NCI-H2029 treated with DMSO at 0.1 percent for 48 hours (cell line): ENCODE data around the gene SIN3B.

ENCODE experiments used
- DNase-seq: peaks from one replicate; lab custom pipeline; 2025; lab: John Stamatoyannopoulos, UW

The SIN3B gene

DNA sequence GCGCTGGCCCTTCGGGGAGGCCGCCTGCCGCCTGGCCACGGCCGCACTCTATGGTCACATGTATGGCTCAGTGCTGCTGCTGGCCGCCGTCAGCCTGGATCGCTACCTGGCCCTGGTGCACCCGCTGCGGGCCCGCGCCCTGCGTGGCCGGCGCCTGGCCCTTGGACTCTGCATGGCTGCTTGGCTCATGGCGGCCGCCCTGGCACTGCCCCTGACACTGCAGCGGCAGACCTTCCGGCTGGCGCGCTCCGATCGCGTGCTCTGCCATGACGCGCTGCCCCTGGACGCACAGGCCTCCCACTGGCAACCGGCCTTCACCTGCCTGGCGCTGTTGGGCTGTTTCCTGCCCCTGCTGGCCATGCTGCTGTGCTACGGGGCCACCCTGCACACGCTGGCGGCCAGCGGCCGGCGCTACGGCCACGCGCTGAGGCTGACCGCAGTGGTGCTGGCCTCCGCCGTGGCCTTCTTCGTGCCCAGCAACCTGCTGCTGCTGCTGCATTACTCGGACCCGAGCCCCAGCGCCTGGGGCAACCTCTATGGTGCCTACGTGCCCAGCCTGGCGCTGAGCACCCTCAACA, 60.8 kb downstream of the SIN3B start:
- DNase-seq = no peak

DNA sequence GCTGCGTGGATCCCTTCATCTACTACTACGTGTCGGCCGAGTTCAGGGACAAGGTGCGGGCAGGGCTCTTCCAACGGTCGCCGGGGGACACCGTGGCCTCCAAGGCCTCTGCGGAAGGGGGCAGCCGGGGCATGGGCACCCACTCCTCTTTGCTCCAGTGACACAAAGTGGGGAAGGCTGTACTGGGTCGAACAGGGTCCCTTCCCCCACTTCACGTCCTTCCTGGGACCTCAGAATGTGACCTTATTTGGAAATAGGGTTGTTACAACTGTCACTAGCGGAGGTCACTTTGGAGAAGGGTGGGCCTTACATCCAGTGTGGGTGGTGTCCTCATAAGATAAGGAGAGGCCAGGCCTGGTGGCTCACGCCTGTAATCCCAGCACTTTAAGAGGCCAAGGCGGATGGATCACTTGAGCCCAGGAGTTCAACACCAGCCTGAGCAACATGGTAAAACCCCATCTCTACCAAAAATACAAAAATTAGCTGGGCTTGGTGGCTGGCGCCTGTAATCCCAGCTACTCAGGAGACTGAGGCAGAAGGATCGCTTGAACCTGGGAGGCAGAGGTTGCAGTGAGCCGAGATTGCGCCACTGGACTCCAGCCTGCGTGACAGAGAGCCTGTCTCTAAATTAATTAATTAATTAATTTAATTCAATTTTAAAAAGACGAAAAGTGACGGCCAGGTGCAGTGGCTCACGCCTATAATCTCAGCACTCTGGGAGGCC, 61.4 kb downstream of the SIN3B start:
- DNase-seq = no peak

DNA sequence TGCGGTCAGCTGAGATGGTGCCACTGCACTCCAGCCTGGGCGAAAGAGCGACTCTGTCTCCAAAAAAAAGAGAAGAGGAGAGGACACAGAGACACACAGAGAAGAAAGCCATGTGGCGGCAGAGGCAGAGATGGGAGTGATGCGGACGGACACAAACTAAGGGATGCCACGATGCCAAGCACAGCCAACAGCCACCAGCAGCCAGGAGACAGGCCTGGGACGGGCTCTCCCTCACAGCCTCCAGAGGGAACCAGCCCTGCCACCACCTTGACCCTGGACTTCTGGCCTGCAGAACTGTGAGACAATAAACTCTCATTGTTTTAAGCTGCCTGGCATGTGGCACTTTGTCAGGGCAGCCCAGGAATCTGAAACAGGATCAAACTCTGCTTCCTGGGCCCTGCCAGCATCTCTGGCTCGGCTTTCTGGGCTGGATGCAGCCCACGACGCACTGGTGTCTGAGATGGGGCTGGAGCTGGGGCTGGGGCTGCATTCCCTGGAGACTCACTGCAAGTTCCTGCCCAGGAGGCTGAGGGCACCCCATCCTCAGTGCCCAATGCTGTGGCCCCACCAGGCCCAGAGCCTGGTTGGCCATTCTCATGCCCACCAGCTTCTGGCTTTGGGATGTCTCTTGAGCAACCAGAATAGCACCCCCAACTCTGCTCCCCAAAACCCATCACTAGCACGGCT, 62.6 kb downstream of the SIN3B start:
- DNase-seq = no peak

DNA sequence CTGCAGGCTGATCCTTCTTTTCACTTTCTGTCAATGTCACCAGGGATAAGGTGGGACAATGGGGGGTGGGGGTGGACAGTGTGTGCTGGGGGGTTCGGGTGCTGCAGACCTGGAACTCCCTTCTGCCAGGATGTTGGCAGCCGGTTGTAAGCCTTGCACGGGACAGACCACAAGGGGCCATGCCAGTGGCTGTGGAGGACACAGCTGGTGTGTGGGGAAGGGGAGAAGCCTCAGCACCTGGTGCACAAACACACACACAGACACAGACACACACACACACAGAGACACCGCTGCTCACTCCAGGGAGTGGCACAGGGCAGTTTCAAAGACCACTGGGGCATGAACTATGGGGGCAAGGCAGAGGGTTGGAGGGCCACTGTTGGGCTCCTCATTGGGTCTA, 63.2 kb downstream of the SIN3B start:
- DNase-seq = no peak

DNA sequence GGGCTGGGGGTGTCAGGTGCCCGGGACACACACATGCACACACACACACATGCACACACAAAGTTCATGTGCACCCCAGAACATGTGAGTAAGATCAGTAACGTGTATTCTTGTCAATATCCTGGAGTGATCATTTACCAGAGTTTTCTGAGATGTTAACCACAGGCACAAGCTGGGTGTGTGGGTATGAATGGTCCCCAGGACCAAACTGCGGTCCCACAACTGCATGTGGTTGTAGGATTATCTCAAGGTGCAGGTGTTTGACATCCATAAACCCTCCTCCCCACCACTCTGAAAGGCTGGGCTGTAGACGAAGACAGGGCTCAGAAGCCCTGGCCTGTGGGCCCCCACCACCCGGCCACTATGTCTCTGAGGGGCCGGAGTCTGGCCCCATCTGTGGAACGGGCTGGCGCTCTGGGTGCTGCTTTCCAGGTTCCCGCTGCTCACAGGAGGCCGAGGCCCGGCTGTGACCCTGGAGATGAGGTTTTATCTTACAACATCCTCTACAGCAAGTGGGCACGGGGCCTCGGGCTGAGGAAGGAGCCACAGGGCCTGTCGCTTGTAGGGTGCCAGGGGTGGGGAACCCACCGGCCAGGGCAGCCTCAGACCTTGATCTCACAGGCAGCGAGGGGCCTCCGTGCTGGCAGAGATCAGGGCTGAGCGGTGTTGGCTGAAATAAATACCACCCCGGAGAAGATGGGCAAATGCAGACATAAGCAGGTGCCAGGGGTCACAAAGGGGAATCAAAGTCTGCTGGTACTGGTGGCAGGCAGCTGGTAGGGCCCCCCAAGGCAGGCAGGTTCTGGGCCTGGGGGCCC, 63.9 kb downstream of the SIN3B start:
- DNase-seq = no peak

DNA sequence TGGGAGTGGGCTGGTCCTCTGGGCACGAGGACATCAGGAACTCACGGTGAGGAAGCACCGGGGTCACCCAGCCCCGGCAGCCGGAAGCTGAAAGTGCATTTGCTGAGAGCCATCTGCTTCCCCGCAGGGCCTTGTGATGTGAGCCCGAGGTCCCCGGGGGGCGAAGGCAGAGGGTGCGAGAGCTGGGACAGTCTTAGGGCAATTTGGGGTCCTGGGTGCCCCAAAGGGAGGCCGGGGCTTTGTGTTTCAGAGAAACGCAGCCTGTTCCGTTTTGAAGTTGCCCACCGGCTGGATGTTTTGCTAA, 64.4 kb downstream of the SIN3B start:
- DNase-seq = no peak

DNA sequence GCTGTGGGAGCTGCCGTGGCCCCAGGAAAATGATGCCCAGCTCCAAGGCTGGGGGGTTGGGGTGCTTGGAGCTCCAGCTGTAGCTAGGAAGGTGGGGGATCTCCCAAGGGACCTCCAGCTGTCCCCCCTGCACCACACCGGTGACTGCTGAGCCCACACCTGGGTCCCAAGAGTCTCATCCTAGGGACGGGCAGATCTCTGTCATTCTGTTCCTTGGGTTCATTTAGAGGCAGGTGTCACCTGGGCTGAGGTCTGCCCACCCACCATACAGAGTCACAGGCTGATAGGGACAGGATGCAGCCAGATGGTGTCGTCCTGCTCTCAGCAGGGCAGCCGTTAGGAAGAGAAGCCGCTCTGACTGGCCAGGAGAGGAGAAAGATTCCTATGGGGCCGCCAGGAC, 64.9 kb downstream of the SIN3B start:
- DNase-seq = no peak

DNA sequence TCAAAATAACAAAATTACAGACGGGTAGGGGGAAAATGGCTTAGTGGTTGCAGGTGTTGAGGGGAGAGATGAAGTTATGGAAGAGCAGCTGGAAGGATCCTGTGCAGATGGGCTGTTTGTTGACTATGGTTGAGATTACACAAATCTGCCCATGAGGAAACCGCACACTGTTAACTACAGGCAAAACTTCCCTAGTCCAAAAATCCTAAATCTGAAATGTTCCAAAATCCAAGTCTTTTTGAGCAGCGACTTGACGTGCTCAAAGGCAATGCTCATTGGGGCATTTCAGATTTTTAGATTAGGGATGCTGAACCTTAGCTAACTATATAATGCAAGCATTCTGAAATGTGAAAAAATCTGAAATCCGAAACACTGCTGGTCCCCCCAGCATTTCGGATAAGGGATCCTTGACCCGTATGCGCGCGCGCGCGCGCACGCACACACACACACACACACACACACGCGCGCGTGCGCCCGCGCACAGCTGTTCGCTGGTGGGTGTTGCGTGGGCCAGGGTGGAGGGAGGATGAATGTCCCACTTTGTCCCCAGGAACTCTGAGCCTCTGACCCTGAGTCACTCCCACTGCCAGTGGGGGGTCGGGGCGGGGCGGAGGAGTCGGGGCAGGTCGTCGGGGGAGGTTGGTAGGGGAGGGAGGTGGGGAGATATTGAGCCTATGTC, 66.4 kb downstream of the SIN3B start:
- DNase-seq = no peak

DNA sequence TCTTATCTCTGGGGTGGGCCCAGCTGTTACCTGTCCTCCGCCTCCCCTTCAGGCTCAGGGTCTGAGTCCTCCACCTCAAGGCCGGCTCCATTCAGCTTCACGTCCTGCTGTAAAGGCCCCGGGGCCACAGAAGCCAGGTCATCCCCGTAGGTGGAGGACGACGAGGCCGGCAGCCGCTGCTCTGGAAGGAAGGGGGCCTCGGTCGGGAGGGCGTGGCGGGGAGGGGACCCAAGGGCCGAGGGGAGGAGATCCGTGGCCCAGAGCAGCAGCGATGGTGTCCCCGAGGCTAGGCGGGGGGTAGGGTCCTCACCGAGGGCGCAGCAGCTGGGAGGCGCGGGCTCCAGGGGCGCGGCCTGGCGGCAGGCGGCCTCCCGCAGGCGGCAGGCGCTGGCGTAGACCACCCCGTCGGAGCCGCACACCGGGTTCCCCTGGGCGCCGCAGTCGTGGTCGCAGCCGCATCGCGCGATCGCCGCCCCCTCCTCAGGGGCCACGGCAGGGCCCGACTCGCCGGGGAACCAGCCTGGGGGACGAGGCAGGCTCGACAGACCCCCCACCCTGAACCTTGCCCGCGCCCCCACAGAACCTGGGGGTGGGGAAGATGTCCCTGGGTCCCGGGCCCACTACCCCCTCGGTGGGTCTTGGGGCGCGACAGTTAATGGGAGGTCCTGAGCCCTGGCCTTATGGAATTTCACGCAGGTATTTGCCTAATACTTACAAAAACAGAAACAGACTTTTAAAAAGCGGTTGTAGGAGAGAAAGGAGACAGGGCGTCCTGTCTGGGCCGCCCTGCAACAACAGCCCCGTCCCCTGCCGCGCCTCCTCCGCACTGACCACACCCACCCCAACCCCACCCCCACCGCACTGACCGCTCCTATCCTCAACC, 67.2 kb downstream of the SIN3B start:
- no peak for DNase-seq

DNA sequence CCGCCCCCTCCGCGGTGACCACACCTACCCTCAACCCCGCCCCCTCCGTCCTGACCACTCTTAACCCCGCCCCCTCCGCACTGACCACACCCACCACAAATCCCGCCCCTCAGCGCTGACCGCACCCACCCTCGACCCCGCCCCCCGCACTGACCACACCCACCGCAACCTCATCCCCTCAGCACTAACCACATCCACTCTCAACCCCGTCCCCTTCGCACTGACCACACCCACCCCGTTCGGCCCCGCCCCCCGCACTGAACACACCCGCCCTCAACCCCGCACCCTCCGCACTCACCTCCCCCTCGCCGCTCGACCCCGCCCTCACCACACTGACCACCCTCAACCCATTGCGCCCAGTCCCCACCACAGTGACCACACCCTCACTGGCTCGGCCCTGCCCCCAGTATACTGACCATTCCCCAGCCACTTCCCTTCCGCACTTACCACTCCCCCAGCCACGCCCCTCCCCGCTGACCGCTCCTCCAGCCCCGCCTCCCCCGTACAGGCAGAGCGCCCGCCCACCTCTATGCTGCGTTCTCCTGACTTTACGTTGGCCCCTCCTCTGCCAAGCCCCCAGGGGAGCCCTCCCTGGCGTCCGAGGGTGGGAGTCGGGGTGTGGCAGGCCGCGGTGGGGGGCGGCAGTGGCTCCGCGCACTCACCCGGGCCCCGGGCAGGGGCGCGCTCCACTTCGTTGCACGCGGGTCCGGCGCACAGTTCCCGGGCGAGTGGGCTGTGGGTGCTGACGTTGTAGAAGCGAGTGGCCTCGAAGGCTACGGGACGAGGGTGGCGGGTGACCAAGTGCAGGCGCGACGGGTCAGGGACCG, 68.0 kb downstream of the SIN3B start:
- DNase-seq = peak; percentile 46

DNA sequence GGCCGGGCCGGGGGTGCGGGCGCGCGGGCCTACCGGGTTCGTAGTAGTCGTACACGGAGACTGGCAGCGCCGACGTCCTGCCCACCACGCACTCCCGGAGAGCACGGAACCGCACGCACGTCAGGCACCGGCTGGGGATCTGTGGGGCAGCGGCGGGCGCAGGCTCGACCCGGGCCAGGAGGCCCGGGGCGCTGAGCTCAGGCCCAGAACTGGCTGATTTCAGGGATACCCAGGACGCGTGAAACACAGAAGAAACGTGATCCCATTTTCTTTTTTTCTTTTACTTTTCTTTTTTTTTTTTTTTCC, 68.6 kb downstream of the SIN3B start:
- no peak for DNase-seq

DNA sequence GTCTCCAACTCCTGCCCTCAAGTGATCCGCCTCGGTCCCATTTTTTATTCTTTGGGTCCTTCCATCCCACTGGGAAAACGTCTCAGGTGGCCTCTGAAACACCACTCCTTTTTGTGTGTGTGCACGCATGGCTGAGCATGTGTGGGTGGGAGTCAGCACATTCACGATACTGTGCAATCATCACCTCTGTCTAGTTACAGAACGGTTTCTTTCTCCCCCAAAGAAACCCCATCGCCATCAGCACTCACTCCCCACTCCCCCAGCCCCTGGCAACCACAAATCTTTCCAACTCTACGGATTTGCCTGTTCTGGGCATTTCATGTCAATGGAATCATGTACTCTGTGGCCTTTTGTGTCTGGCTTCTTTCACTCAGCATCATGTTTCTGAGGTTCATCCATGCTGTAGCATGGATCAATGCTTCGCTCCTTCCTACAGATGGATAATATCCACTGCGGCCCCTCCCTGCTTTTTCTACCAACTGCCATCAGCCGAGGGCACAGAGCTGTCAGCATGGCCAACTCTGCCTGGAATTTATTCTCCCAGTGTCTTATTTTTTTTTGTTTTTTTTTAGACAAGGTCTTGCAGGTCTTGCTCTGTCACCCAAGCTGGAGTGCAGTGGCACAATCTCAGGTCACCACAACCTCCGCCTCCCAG, 69.3 kb downstream of the SIN3B start:
- DNase-seq = no peak

DNA sequence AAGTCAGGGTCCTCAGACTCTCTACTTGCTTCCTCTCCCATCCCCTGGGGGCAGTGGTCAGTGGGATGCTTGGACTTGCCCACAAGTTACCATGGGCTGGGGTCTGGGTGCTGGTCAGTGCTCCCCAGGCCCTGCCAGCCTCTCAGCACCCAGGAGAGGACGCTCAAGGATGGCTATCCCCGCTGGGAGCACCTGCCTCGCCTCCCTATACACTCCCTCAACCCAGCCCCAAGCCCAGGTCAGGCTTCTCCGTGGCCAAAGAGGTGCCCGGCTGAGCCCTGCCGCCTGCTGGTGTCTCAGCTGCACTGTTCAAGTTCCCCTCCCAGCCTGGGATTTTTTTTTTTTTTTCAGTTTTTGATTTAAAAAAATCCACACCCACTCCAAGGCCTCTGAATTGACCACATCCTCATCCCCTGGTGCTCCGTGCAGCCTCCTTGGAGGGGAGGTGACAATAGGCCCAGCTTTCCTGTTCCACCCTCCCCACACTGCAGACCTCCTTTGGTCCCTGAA, 70.4 kb downstream of the SIN3B start:
- DNase-seq = no peak

DNA sequence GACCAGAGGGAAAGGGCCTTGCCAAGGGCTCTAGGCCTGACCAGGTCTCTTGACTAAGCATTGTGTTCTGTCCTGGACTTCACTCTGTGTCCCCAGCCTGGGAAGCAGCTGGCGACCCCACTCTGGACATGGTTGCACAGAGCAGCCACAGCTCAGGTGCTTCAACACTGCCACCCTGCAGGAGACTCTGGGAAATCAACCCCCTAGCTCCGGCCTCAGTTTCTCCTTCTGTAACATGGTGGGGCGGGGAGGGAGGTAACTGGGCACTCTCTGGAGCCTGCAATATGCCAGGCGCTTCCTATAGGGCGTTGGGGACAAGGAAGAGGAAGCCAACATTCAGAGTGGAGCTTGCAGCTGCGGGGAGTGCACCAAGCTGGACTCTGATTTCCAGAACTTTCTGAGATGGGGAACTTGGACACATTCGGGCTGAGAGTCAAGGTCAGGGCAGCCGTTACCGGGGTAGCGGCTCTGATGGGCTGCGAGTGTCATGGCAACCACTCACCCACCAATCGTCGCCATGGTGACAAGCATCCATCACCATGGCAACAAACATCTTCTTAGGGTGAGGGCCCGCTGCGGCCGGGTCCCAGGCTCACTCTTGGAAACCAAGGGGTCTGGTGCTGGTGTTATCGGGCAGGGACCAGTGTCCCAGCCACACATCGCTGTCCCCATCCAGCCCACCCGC, 72.4 kb downstream of the SIN3B start:
- DNase-seq = no peak

DNA sequence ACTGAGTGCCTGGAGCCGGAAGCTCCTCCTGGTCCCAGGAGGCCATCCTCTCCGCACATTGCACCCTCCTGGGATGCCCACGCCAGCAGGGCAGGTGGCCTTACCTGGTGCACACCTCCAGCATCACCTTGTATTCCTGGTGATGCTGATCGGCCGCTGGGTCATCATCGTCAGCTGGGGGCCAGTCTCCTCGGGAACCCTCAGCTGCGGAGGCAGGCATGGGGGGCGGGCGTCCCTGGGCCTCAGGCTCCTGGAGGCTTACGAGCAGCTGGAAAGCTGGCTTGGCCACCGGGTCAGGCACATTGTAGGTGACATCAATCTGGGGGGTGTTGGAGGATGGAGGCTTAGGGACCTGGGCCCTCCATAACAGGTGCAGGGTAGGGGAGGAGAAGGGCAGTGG, 73.3 kb downstream of the SIN3B start:
- DNase-seq = no peak

DNA sequence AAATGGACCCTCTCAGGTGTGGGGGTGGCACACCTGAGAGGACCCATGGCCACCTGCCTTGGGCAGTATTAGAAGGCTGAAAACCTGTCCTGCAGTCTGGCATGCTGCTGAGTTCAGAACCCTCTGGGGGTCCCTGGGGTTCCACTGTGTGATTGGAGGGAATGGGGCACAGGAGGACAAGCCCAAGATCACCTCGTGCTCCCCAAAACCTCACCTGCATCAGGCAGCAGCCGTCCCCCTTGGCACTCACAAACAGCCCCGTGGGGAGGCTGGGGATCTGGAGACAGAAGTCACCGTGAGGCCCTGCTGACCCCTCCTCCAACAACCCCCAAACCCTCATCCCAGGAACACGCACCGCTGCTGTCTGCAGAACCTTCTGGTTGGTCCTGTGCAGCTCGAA, 74.1 kb downstream of the SIN3B start:
- DNase-seq = no peak

DNA sequence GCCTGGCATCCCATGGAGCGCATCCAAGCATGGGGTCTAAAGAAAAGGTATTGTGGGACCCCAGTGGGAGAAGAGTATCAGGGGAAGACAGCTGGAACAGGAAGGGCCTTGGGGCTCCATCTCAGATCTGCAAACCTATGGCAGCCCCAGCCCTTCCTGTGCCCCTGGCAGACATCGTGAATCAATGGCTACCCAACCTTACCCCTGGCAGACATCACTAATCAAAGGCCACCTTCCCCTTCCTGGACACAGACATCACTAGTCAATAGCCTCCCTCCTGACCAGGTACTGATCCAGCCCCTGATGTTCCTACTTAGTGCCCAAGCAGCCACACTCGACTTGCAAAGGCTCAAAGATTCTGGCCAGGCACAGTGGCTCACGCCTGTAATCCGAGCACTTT, 75.4 kb downstream of the SIN3B start:
- DNase-seq = no peak

DNA sequence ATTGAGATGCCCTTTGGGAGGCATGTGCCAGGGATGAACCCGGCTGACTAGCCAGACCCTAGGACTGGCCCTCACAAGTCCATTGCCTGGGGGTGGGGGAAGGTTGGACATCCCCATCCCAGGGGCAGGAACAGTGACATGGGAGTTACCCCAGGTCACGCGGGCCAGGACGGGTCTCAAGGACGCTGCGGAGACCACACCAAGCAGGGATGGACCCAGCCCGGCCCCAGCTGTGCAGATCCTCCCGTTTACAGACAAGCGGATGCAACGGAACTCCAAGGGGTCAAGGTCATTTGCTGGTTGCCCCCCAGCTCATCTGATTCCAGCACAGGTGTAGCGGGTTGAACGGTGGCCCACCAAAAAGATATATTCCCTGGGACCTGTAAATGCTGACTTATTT, 79.6 kb downstream of the SIN3B start:
- no peak for DNase-seq

DNA sequence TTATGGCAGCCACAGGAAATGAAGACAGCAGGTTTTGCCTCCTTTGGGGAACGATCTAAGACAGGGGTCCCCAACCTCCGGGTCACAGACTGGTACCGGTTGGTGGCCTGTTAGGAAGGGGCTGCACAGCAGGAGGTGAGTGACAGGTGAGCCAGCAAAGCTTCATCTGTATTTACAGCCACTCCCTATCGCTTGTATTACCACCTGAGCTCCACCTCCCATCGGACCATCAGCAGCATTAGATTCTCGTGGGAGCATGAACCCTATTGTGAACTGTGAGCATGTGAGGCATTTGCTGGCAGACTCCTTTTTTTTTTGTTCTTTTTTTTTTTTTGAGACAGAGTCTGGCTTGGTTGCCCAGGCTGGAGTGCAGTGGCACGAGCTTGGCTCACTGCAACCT, 81.8 kb downstream of the SIN3B start:
- DNase-seq = no peak
